Kidney glomerular epithelial cell (primary cell): Measurements from ENCODE around the gene RBM22.

Experiments used
- DNase-seq: peaks from one replicate; lab custom pipeline; 2025; lab: John Stamatoyannopoulos, UW

The RBM22 gene

GRCh38 chr5:150672237-150672883, 28.5 kb downstream of the RBM22 start:
- DNase-seq = no peak

- no peak for DNase-seq
Observed at GRCh38 chr5:150671509-150672236, 29.2 kb downstream of the RBM22 start.

GRCh38 chr5:150670948-150671310, 29.9 kb downstream of the RBM22 start:
- no peak for DNase-seq

- no peak for DNase-seq
Observed at GRCh38 chr5:150670275-150670947, 30.5 kb downstream of the RBM22 start.

- DNase-seq = no peak
Observed at GRCh38 chr5:150665044-150665443, 35.8 kb downstream of the RBM22 start.

- DNase-seq = no peak
Observed at GRCh38 chr5:150663936-150664335, 36.9 kb downstream of the RBM22 start.

- no peak for DNase-seq
Observed at GRCh38 chr5:150662731-150663516, 37.9 kb downstream of the RBM22 start.

- no peak for DNase-seq
Observed at GRCh38 chr5:150661821-150662596, 38.9 kb downstream of the RBM22 start.

GRCh38 chr5:150661086-150661485, 39.8 kb downstream of the RBM22 start, which contains the start of gene MYOZ3:
Gene MYOZ3, plus strand, starts transcription at chr5:150661251. Its CDS starts 1,691 bp downstream, at chr5:150662942.
- DNase-seq = no peak

- no peak for DNase-seq
Observed at GRCh38 chr5:150660108-150660831, 40.6 kb downstream of the RBM22 start.

GRCh38 chr5:150659360-150660107, 41.3 kb downstream of the RBM22 start:
- no peak for DNase-seq

- DNase-seq = no peak
Observed at GRCh38 chr5:150658699-150659265, 42.1 kb downstream of the RBM22 start.

- DNase-seq = no peak
Observed at GRCh38 chr5:150658121-150658520, 42.7 kb downstream of the RBM22 start.

- DNase-seq = no peak
Observed at GRCh38 chr5:150656191-150657132, 44.4 kb downstream of the RBM22 start.

- no peak for DNase-seq
Observed at GRCh38 chr5:150655221-150655620, 45.6 kb downstream of the RBM22 start.

- DNase-seq = no peak
Observed at GRCh38 chr5:150653762-150654556, 46.9 kb downstream of the RBM22 start.

- no peak for DNase-seq
Observed at GRCh38 chr5:150653145-150653761, 47.6 kb downstream of the RBM22 start.
